HepG2 (cell line): ENCODE data around the gene MIB1. TPM values are rescaled to one million over a fixed set of nuclear protein-coding genes. Genes with fewer than 3 reads are reported as not detected.

ENCODE experiments used
- ATAC-seq: fragments of 200-7000 bp; cut with Tn5 transposase; 3 replicates; pipeline ENCODE4 v1.9.1; 2020; ENCODE audit warnings: mild to moderate bottlenecking, moderate library complexity
- BruUV-seq: library from RNA; stranded (reverse); fragments of 400-500 nt; replicated peaks from 2 replicates; lab custom pipeline; 2021; lab: Mats Ljungman, UMichigan
- CTCF ChIA-PET: fragments of 300-600 bp; formaldehyde crosslinking; extraction: SDS; loops from one replicate; lab custom pipeline; 2021; ENCODE audit warnings: low total read pairs, inconsistent platforms, low intra/inter-chr PET ratio; lab: Yijun Ruan, JAX
- POLR2A ChIA-PET: fragments of 350-600 bp; sonication (Branson Sonifier 250); formaldehyde crosslinking; loops from one replicate; lab custom pipeline; 2020; ENCODE audit warnings: antibody characterized with exemption, inconsistent platforms; lab: Yijun Ruan, JAX
- DNase-seq: peaks from one replicate; pipeline ENCODE4 v3.0.0-alpha.2; 2015; ENCODE audit warnings: low spot score
- FAIRE-seq: peaks from 3 replicates; lab custom pipeline; 2011; peaks lifted over from hg19 to GRCh38; lab: Jason Lieb, UNC
- H2AFZ ChIP-seq: one replicate; pipeline ENCODE4 v1.6.1; 2011; ENCODE audit warnings: low read length, inconsistent platforms
- H3K27ac ChIP-seq: fragments of 300-600 bp; 3 replicates; pipeline ENCODE4 v1.8.0; 2011; ENCODE audit warnings: mixed run types, mild to moderate bottlenecking, mixed read lengths, low read length, inconsistent platforms; ENCODE audit not compliant: insufficient read depth; ENCODE audit errors: extremely low read length
- H3K27me3 ChIP-seq, 2 experiments: fragments of 200-600 bp in 1 of 2; 2 replicates in 1 of 2; 3 replicates in 1 of 2; pipeline versions ENCODE4 v1.6.0 to v1.8.0; 2011; ENCODE audit warnings: low read length in 2 of 2, mild to moderate bottlenecking in 2 of 2, moderate library complexity in 2 of 2, inconsistent platforms in 1 of 2; ENCODE audit not compliant: insufficient read depth in 2 of 2, control insufficient read depth in 1 of 2
- H3K36me3 ChIP-seq, 2 experiments: fragments of 200-600 bp in 1 of 2; replicated peaks in 1 of 2; 2 replicates in 1 of 2; 3 replicates in 1 of 2; pipeline versions ENCODE4 v1.5.1 to v1.8.0; 2011; ENCODE audit warnings: low read length in 2 of 2, inconsistent platforms in 1 of 2; ENCODE audit not compliant: insufficient read depth in 2 of 2, control insufficient read depth in 1 of 2
- H3K4me1 ChIP-seq: 2 replicates; pipeline ENCODE4 v1.5.1; 2012; ENCODE audit warnings: low read length, inconsistent platforms; ENCODE audit not compliant: insufficient read depth
- H3K4me2 ChIP-seq: 2 replicates; pipeline ENCODE4 v1.6.0; 2011; ENCODE audit warnings: low read depth, low read length, inconsistent platforms
- H3K4me3 ChIP-seq, 3 experiments: fragments of 200-600 bp in 1 of 3; sonication (generic), shearing (Covaris generic) in 1 of 3; replicated peaks in 1 of 3; 2 replicates each; pipeline ENCODE4 v1.5.1; 2011 to 2016; ENCODE audit warnings: low read length in 3 of 3, inconsistent platforms in 2 of 3, low read depth in 2 of 3, mild to moderate bottlenecking in 2 of 3, control low read depth in 1 of 3, mixed read lengths in 1 of 3; ENCODE audit not compliant: insufficient read depth in 1 of 3
- H3K79me2 ChIP-seq: one replicate; pipeline ENCODE4 v1.6.1; 2011; ENCODE audit warnings: low read length, inconsistent platforms; ENCODE audit not compliant: insufficient read depth
- H3K9ac ChIP-seq: 2 replicates; pipeline ENCODE4 v1.6.0; 2011; ENCODE audit warnings: mild to moderate bottlenecking, low read depth, low read length, inconsistent platforms; ENCODE audit not compliant: insufficient read depth
- H3K9me3 ChIP-seq: 2 replicates; pipeline ENCODE4 v1.5.1; 2012; ENCODE audit warnings: mild to moderate bottlenecking, low read length
- H4K20me1 ChIP-seq: 2 replicates; pipeline ENCODE4 v1.6.0; 2011; ENCODE audit warnings: inconsistent platforms, mild to moderate bottlenecking, low read length, moderate library complexity; ENCODE audit not compliant: insufficient read depth
- CBFB ChIP-seq: sonication (generic); formaldehyde crosslinking; IDR thresholded peaks from 2 replicates; pipeline ENCODE4 v1.4.0; 2020; ENCODE audit warnings: missing genetic modification reagents
- EEA1 ChIP-seq: sonication (generic); formaldehyde crosslinking; IDR thresholded peaks from 2 replicates; pipeline ENCODE4 v1.5.1; 2020; ENCODE audit warnings: mild to moderate bottlenecking, missing genetic modification reagents, borderline replicate concordance
- HDAC2 ChIP-seq: sonication (generic); formaldehyde crosslinking; IDR thresholded peaks from 2 replicates; pipeline ENCODE4 v1.4.0; 2020; ENCODE audit warnings: missing genetic modification reagents
- ISX ChIP-seq: sonication (generic); formaldehyde crosslinking; conservative IDR thresholded peaks from 2 replicates; pipeline ENCODE4 v1.5.0; 2020; ENCODE audit warnings: missing genetic modification reagents
- TSC22D2 ChIP-seq: sonication (generic); formaldehyde crosslinking; IDR thresholded peaks from 2 replicates; pipeline ENCODE4 v1.5.1; 2020; ENCODE audit warnings: missing genetic modification reagents, mild to moderate bottlenecking, borderline replicate concordance
- WIZ ChIP-seq: sonication (generic); formaldehyde crosslinking; IDR thresholded peaks from 2 replicates; pipeline ENCODE4 v1.5.1; 2020; ENCODE audit warnings: mild to moderate bottlenecking, missing genetic modification reagents
- ZNF10 ChIP-seq: sonication (generic); formaldehyde crosslinking; IDR thresholded peaks from 2 replicates; pipeline ENCODE4 v1.4.0; 2020; ENCODE audit warnings: mild to moderate bottlenecking, low read depth, missing genetic modification reagents, borderline replicate concordance
- ZNF205 ChIP-seq: IDR thresholded peaks from 2 replicates; pipeline ENCODE4 v1.6.1; 2018; ENCODE audit warnings: missing biosample characterization, missing genetic modification reagents
- ZNF317 ChIP-seq: sonication (generic); formaldehyde crosslinking; IDR thresholded peaks from 2 replicates; pipeline ENCODE4 v1.5.0; 2020; ENCODE audit warnings: mild to moderate bottlenecking, missing genetic modification reagents
- ZNF331 ChIP-seq: sonication (generic); formaldehyde crosslinking; IDR thresholded peaks from 2 replicates; pipeline ENCODE4 v1.4.0; 2020; ENCODE audit warnings: missing genetic modification reagents
- ZNF724P ChIP-seq: sonication (generic); formaldehyde crosslinking; IDR thresholded peaks from 2 replicates; pipeline ENCODE4 v1.8.0; 2022; ENCODE audit warnings: missing genetic modification reagents, borderline replicate concordance
- WGBS: methylation state at CpG from one replicate; pipeline ENCODE4 v1.1.6; 2017; ENCODE audit warnings: low lambda C conversion rate; 5-methylcytosine and 5-hydroxymethylcytosine counted together
- in situ Hi-C: cut with HindIII; loops from 2 replicates; pipeline ENCODE4 v1.10.0; 2017; ENCODE audit warnings: low pct_unique_long_range_greater_than_20kb; ENCODE audit not compliant: extremely low pct_ligation_motif_present
- intact Hi-C: fragments of 100-400 bp; cut with micrococcal nuclease; formaldehyde crosslinking; loops from one replicate; pipeline ENCODE4 v1.10.0; 2022; ENCODE audit not compliant: unreplicated experiment
- polyA plus RNA-seq, 8 experiments: library from polyadenylated mRNA; depleted of rRNA in 3 of 8; stranded (reverse) in 7 of 8; unstranded in 1 of 8; fragments of >200 nt; fragmentation: Illumina TruSeq in 4 of 8; extraction: Trizol in 4 of 8; gene quantifications; 2 replicates each; pipeline versions ENCODE4 v1.2.1 to v1.2.3, GENCODE V29; 2011 to 2016; ENCODE audit warnings: low read depth in 4 of 8, missing spikeins in 1 of 8, mixed read lengths in 1 of 8; ENCODE audit not compliant: insufficient read depth in 1 of 8
- total RNA-seq, 5 experiments: library from RNA; depleted of rRNA; stranded (reverse); fragments of >200 nt; fragmentation: Illumina TruSeq; extraction: Trizol; gene quantifications; 2 replicates each; pipeline ENCODE4 v1.2.3, GENCODE V29; 2016; ENCODE audit warnings: low read depth in 1 of 5

The MIB1 gene
- total and polyA plus RNA-seq, 2 of the 13 experiments (the other 11 are each of a cell fraction or from before 2014, with no cell fraction given), result 12.0 to 47.0 TPM

DNA sequence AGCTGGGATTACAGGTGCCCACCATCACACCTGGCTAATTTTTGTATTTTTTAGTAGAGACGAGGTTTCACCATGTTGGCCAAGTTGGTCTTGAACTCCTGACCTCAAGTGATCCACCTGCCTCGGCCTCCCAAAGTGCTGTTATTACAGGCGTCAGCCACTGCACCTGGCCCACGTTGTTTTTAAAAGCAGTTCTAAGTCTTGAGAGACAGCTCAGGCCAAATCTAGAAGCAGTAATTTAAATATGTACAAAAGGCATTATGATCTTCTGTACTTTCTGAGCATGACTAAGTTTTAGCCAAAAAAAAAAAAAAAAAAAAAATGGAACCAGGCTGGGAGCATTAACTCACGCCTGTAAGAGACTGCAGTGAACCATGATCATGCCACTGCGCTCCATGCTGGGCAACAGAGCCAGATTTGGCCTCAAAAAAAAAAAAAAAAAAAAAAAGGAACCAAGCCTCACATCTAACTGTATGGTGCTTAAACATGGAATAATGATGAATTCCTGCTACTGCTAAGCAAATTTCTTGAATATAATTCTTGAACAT lies 40.0 kb upstream of the MIB1 start:
- ChIA-PET CTCF (no interaction called here), POLR2A (interaction anchor here (0.7 to 1.7 kb wide), 2 partner anchors 27 to 40 kb away, joined by 4 to 11 read pairs; partner anchors contain the start of gene MIB1)
- Histone ChIP-seq H3K9ac (no peak overlapping the region), H3K36me3 (peaks cover 2 to 8% of the 10 kb centered on the region in 2 experiments; a peak in 2 of 5 replicates), H2AFZ (no peak overlapping the region), H3K9me3 (no peaks in the 10 kb centered on the region), H4K20me1 (no peaks in the 10 kb centered on the region), H3K4me1 (peaks cover 66% of the 10 kb centered on the region), H3K27me3 (no peaks in the 10 kb centered on the region; a peak in 1 of 5 replicates), H3K79me2 (peaks cover 12% of the 10 kb centered on the region), H3K4me2 (no peak overlapping the region), H3K4me3 (no peak overlapping the region), H3K27ac (no peak overlapping the region)
- TF ChIP-seq CBFB (CRISPR knock-in tag), result no peak
- TF ChIP-seq ZNF331 (CRISPR knock-in tag), result no peak
- TF ChIP-seq ZNF724P (CRISPR knock-in tag), result no peak
- no peak for TF ChIP-seq ISX (CRISPR knock-in tag)
- no peak for TF ChIP-seq TSC22D2 (CRISPR knock-in tag)
- no peak for TF ChIP-seq ZNF205 (CRISPR knock-in tag)
- no peak for TF ChIP-seq ZNF317
- no peak for TF ChIP-seq ZNF10
- TF ChIP-seq HDAC2, result no peak
- TF ChIP-seq EEA1, result no peak
- TF ChIP-seq WIZ, result no peak
- 92% methylated on average over 6 of the region's 6 CpGs for WGBS
- in situ Hi-C loops (no loop called here), intact Hi-C loops (loop anchor here (5.0 kb wide), 1 partner anchor 88 kb away; the partner anchor contains the start of gene SNRPD1)
- ATAC-seq, result no peak
- BruUV-seq, result no TSS peak
- no peak for FAIRE-seq
- no peak for DNase-seq
